Epithelial cell of prostate (primary cell): ENCODE data around the gene PMM2.
A peak's percentile ranks its signal among the peaks of the same experiment; 100 is the strongest.
"Not testable (repeated sequence)": the region's sequence is repeated elsewhere in the genome, so short reads cannot be mapped to it uniquely, and the experiment has no call there.

Experiments used
- DNase-seq: peaks from one replicate; pipeline ENCODE4 v3.0.0-alpha.2; 2011; ENCODE audit warnings: low read depth, low spot score
- H3K27ac ChIP-seq: fragments of 450-650 bp; 2 replicates; pipeline ENCODE4 v1.5.1; 2017; ENCODE audit warnings: mild to moderate bottlenecking

Gene PMM2

DNA sequence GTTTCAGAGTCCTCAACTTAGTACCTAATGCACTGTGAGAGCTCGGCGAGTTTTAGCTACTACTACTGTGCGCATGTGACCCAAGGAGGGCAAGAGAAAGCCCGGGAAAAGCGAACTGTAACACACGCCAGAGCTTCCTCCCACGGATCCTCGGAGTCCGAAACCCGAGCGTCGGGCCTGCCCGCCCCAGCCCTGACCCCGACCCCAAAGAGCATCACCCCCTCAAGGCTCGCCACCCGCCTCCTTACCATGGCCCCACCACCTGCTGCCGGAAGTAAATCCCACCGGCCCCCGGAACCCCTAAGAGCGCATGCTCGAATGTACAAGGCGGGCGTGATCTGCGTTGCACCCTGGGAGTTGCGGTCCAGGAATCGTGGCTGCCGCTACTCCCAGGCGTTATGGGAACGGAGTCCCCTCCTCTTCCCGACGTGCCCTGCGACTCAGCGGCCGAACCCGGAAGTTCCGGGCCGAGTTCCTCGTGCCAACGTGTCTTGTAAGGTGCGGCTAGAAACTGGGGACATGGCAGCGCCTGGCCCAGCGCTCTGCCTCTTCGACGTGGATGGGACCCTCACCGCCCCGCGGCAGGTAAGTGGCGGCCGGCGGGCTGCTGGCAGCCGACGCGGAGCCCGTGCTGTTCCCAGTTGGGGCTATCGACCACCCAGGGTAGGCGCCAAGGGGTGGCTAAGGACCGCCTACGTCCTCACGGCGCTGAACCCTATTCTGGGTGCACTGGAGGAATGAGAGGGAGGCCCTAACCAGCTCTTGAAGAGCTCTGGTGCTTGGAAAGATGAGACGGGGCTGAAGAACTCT is at the start of gene PMM2, which contains the start of gene TMEM186:
TSS of gene PMM2 (plus strand) at position 476 of the 810 bp plus-strand sequence. CDS start at position 520, 44 bp downstream.
TSS of gene TMEM186 (minus strand) at position 276 of the 810 bp plus-strand sequence. CDS start at position 251, 25 bp downstream.
- H3K27ac ChIP-seq = peak within 1 kb of the TSS; percentile 82
- peak; percentile 82 for DNase-seq

DNA sequence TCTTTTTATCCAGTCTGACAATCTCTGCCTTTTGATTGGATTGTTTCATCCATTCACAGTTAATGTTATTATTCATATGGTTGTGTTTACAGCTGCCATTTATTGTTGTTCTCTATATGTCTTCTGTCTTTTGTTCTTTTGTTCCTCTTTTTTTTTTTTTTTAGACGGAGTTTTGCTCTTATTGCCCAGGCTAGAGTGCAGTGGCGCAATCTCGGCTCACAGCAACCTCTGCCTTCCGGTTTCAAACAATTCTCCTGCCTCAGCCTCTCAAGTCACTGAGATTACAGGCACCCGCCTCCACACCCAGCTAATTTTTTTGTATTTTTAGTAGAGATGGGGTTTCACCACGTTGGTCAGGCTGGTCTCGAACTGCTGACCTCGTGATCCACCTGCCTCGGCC is 48.7 kb upstream of the PMM2 start:
- not testable (repeated sequence) for H3K27ac ChIP-seq

DNA sequence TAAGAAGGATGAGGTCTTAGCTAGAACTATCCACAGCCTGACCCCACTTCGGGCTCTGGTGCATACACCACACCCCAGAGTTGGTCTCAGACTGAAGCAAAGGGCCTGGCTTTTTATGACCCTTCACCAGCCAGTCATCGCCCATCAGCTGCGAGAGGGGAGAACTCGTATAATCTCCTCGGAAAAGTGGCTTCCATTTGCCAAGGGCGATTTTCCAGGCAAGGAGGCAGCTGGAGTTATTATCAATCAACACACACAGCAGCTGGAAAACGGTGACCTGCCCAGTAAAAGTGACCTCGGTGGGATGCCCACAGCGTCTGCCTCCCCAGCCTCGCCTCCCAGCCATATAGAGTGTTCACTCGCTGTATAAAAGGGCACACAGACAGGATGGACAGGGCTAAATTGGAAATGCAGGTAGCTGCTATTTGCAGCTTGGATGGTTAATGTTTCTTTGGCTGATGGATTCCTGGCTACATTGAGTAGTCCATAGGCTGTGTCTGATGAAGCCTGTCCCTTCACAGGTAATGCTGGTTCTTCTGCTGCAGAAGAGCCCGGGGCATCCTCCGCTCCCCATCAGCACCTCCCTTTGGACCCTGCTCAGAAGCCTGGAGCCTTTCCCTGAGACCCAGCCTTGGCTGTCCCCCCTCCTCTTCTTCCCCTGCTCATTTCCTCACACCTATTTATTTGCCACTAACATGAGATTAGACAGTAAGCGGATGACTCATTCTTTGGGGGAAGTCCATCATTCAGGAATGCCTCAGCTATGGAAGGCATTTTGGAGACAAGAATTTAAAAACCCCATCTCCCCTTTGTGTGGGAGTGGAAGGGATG is 45.9 kb upstream of the PMM2 start:
- no peak overlapping the region for H3K27ac ChIP-seq
- no peak for DNase-seq

More for the DNA sequence above, 48.7 kb upstream of the PMM2 start:
- not testable (repeated sequence) for DNase-seq

DNA sequence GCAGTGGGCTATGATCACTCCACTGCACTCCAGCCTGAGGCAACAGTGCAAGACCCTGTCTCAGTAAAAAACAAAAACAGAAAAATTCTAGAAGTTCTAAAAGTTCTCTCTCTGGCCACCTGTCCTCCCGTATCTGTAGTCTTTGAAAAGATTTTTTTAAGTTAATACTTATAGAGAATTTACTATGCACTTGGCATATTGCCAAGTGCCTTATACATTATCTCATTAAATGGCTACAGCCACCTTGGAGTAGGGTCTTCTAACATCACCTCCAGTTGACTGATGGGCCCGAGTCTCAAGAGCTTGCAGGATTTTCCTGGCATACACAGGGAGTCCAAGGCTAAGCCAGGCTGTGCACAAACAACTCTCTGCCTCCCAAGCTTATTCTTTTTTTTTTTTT is 44.9 kb upstream of the PMM2 start:
- no peak overlapping the region for H3K27ac ChIP-seq
- DNase-seq = no peak

DNA sequence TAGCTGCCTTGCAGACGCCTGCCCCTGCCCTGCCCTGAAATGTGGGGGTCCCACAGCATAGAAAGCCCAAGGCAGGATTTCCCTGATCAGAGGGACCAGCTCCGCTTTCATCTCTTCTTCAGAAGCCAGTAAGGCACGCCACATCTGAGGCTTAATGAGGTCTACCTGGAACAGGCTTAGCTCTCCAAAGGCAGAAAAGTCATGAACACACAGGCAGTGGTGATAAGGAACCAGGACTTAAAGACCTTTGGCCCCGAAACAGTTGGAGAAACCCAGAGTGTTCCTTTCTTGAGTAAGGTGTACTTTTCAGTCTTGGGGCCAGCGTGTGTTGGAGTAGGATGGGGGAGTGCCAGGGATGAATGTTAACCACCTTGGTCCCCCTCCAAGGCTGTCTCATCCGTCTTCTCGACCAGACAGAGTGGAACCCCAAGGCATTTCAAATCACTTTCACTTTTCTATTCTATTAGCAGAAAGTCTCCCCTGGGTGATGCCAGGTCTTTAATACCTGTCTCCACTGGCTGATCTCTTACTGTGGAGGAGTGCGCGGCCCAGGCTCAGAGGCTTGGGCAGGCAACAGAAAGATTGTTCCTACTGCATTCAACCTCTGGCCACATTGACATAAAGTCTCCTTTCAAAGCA is 44.1 kb upstream of the PMM2 start:
- DNase-seq = no peak
- H3K27ac ChIP-seq = no peak overlapping the region

DNA sequence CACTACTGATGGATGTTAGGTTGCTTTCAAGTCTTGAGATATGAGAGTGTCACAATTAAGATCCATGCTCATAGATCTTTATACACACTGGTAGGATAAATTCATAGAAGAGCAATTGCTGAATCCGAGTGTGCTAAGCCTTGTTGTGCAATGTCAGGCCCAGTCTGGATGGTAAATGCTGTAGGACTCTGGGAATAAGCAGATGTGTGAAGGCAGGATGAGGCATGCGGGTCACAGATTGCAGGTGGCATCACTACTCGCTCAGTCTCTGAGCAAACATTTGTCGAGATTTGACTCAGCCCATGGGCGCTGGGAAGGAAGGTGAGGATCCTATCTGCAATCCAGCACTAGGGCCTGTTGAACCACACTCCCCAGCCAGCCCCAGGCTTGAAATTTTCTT is 40.9 kb upstream of the PMM2 start:
- no peak overlapping the region for H3K27ac ChIP-seq
- DNase-seq = no peak

DNA sequence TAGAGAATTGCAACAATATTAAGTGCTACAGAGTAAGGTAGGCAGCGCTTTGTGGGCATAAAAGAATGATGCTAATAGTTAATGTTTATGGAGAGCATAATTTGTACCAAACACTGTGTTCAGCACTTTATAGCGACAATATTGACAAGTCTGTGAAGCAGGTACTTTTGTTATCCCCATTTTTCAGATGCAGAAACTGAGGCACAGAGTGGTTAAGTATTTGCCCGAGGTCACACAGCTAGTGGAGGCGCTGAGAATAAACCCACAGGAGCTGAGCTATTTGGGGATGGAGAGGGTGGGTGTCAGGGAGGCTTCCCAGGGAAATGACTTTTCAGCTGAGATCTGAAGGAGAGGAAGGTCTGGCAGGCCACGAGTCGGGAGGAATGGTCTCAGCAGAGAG is 39.6 kb upstream of the PMM2 start:
- no peak for DNase-seq
- H3K27ac ChIP-seq = no peak overlapping the region

DNA sequence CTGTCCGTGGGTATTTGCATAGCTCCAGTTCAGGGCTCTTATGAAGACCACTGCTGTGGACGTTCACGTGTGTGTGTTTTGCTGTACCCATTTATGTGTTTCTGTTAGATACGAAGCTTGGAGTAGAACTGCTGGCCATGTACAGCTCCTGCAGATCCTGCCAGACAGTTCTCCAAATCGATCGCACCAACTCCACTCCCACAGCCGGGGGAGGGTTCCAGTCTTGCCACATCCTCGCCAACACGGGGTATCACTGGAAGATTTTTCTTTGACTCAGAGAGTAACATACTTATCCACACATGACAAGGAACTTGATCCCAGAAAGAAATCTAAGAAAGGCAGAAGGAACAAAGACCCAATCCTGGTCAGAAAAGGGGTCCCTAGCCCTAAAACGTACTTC is 37.6 kb upstream of the PMM2 start:
- no peak overlapping the region for H3K27ac ChIP-seq
- no peak for DNase-seq

DNA sequence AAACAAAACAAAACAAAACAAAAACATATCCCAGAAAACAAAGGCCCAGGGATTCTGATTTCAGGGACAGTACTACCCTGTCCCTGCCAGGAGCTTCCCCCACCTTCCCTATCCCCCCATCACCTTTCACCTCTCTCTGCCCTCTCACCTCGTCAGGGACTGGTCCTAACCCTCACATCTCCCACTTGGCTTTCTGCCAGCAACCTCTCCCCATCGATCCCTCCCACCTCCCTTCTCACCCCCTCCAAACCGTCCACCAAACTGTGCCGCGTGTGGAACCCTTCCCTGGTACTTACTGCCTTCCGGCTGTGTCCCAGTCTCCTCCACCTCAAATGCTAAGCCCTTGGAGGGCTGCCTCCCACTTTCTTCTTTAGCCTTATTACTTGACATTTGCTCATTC is 36.6 kb upstream of the PMM2 start:
- no peak overlapping the region for H3K27ac ChIP-seq
- DNase-seq = no peak

DNA sequence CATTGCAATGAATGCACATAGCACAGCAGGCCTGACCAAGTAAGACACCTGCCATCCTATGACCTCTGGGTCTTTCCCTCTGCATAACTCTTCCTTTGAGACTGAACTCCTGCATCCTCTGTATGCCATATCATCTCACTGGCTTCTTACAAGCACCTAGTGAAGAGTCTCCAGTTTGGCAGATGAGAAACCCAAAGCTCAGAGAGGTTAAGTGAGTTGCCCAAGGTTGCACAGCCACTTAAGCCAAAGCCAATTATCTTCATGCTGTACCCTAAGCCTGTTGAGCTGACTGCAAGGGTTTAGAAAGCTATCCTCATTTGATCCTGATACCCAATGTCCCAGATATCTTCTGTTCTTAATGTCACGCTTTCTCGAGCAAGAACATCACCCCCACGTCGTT is 35.4 kb upstream of the PMM2 start:
- no peak for DNase-seq

DNA sequence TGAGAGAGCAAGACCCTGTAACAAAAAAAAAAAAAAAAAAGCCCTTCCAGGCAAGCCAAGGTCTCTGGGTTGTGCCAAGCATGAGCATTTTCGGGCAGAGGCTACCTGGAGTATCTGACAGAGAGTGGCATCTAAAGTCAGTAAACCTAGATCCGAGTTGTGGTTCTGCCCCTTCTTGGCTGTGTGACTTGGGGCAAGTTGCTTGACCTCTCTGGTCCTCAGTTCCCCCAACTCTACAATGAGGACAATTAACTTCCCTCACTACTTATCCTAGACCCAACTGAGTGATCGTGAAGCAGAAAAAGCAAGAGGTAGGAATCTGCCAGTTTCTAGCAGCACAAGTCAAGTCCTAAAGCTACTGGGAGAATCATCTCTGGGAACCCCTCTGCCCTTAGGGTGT is 34.6 kb upstream of the PMM2 start:
- no peak for DNase-seq
- no peak overlapping the region for H3K27ac ChIP-seq

More for the DNA sequence above, 35.4 kb upstream of the PMM2 start:
- no peak overlapping the region for H3K27ac ChIP-seq

DNA sequence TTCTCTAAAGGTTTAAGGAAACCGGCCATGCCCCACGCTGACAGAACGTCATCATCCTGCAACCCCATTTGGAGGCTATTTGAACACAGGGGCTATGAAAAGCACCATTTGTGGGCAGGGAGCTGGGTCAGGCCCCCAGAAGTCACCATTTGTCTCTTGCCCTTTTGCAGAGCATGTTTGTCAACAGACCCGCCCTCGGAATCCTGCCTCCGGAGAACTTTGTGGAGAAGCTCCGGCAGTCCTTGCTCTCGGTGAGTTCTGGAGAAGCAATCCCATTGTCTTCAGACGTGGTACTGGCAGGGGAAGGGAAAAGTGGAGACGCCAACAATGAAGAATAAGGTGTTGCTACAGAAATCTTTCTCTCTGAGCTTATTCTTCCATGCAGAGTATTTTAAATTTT is 33.7 kb upstream of the PMM2 start:
- no peak for DNase-seq
- H3K27ac ChIP-seq = no peak overlapping the region

DNA sequence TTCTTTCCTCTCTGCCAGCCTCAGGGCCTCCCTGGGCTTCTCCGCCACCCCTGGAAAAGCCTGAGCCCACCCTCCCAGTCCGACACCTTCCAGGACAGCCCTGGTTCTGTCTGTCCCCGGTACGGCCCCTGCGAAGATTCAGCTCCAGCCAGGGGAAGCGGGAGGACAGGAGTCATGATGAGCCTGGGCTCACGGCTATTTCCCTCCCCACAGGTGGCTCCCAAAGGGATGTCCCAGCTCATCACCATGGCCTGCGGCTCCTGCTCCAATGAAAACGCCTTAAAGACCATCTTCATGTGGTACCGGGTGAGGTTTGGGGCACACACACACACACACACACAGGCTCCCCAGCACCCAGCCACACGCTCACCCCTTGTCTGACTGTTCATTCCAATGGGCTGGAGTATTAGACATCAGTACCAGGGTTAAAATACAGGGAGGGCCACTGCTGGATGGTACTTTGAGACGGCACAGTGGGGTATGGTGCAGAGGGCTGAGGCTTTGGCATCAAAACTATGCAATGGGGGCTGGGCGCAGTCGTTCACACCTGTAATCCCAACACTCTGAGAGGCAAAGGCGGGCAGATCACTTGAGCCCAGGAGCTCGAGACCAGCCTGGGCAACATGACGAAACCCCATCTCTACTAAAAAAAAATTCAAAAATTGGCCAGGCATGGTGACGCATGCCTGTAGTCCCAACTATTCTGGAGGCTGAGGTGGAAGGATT is 33.0 kb upstream of the PMM2 start:
- no peak overlapping the region for H3K27ac ChIP-seq
- DNase-seq = no peak

DNA sequence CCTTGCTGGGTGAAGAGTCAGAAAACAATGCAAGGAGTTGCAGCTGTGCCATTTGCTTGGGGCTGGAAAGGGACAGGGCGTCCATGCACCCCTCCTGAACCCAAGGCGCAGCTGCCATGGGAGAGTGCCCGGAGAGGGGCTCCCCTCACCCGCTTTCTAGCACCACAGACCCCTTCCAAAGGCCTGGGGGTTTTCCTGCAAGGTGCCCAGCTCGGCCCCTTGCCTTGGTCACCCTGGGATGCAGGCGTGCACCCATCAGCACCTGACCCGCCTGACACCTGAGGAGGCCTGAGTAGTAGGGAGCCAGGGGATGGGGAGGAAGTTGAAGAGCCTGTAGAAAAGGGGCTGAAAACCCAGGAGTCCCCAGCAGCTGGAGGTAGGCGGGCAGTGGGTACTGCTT is 30.5 kb upstream of the PMM2 start:
- H3K27ac ChIP-seq = no peak overlapping the region
- DNase-seq = no peak

DNA sequence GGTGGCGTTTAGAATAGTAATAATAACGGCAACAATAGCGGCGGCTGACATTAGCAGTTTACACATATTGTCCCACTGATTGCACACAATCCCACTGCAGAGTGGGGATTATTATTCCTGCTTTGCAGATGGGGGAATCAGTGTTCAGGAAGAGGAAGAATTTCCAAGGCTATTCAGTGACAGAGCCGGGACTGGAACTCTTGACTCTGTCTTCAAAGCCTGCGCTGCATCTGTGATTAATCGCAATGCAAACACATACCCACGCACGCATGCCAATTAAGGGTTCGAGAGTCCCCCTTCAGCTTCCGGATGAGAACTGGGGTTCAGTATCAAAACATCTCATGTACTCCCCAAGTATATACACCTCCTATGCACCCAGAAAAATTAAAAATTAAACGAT is 29.4 kb upstream of the PMM2 start:
- no peak for DNase-seq
- no peak overlapping the region for H3K27ac ChIP-seq

DNA sequence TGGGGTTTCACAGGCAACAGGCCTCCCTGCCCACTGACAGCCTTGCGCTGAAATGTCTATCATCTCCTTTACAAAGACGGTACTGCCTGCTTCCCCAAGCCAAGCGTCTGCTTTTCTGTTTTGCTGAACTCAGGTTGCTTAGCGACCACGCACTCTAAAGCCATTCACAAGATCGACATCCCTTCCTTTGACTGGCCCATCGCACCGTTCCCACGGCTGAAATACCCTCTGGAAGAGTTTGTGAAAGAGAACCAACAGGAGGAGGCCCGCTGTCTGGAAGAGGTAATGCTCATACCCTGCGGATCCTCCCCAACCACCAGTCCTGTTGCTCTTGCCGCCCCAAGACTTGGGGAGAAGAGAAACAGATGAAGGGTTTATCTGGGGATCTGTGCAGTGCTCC is 28.9 kb upstream of the PMM2 start:
- H3K27ac ChIP-seq = no peak overlapping the region
- DNase-seq = no peak

DNA sequence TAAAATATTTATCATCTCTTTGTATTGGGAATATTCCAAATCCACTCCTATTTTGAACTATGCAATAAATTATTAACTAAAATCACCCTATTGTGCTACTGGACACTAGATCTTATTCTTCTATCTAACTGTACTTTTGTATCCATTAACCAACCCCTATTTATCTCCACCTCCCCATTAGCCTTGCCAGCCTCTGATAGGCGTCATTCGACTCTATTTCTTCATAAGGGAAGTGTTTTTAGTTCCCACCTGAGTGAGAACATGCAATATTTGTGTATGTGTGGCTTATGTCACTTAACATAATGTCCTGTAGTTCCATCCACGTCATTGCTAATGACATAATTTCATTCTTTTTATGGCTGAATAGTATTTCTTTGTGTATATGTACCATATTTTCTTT is 24.1 kb upstream of the PMM2 start:
- no peak overlapping the region for H3K27ac ChIP-seq
- no peak for DNase-seq

DNA sequence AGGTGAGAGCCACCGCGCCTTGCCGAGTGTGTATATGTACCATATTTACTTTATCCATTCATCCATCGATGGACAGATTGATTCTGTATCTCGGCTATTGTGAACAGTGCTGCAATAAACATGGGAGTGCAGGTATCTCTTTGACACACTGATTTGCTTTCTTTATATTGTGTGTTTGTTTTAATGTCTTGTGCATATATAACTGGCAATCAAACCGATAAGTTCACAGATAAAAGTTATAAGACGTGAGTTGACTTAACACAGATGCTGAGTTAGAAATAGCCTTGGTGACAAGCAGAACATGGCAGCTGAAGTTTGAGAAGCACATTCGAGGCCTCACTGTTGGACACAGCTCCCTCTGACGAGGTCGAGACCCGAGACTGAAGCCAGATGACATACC is 23.4 kb upstream of the PMM2 start:
- H3K27ac ChIP-seq = no peak overlapping the region
- DNase-seq = no peak

DNA sequence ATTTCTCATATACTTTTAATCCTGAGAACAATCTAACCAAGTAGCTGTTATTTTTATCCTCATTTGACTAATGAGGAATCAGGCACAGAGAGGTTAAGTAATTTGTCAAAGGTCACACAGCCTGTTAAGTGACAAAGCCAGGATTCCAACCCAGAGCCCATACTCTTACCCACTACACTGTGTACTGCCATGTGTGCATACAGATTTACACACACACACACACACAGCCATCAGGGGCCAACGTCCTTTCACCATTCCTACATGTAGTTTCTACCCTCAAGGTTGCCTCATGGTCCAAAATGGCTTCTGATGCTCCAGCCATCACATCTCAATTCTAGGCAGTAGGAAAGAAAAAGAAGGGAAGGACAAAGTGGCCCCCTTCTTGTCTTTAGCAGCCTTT is 22.3 kb upstream of the PMM2 start:
- peak overlapping the region; percentile 29 for H3K27ac ChIP-seq
- DNase-seq = no peak

DNA sequence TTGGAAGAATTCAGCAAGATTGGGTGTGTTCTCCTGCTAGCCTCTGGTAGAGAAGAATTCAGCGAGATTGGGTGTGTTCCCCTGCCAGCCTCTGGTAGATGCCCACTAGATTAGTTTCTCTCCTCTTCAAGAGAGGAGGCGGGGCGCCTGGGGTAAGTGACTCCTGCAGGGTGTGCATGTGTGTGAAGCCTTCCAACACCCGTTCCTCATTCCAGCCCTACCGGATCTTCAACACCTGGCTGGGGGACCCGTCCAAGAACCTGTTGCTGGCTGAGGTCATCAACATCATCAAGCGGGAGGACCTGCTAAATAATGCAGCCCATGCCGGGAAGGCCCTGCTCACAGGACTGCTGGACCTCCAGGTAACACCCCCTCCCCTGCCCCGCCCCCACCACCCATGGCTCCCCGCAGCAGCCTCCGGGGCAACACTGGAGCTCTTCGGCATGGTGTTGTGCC is 21.5 kb upstream of the PMM2 start:
- H3K27ac ChIP-seq = peak overlapping the region; percentile 29
- peak; percentile 66 for DNase-seq
